ENCODE measurements around the gene REM2.
A peak's percentile ranks its signal among the peaks of the same experiment; 100 is the strongest.
"Not testable (repeated sequence)": the region's sequence is repeated elsewhere in the genome, so short reads cannot be mapped to it uniquely, and the experiment has no call there.

The REM2 gene

DNA sequence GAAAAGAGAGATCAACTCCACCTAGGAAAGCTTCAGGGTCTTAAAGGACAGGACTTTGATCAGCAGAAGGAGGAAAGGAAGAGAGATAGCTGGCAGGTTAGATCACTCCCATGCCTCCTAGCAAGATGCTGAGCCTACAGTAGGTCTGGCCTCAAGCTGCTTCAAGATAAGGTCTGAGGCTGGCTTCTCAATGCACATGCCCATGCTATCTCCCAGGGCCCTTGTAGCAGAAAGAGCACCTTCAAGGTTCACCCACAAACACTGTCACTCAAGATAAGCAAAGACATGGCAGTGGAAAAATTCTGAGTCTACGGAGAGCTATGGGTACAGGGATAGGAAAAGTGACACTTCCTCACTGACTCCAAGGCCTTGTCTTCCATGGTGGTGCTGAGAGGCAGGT, 14.3 kb downstream of the REM2 start:
- DNase-seq (ENCODE audit: low spot score), result peak; percentile 81

DNA sequence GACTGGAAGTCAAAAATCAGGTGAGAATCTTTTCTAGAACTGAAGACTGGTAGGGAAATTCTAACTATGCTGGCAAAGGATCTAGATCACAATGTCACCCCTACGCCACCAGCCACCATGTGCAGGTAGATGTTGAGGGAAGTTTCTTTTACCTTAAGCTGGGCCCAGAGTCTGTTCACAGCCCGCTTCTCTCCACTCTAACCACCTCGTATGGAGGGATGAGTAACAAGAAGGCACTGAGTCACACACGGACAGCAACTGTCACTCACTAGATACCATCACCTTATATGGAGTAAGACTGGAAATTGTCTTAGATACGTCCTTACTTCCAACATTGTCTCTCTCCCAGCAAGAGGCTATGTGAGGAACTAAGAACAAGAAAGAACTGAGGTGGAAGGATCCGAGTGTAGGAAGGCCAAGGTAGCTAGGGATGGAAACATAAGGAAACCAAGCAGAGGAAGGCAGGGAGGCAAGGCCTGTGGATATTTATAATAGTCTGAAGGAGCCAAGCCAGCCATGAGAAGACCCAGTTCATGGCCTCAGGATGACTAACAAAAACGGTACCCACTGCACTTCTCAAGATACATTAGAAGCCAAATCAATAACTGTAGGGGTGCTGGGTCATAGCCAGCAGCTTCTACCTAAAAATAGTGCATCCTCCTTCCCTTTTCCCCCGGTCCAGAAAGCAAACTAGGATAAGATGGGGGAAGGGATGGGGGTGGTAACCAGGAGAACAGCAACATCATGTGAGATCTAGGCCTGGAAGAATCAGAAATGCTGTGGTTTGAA, 15.5 kb downstream of the REM2 start:
- DNase-seq (ENCODE audit: low spot score), result peak; percentile 67

DNA sequence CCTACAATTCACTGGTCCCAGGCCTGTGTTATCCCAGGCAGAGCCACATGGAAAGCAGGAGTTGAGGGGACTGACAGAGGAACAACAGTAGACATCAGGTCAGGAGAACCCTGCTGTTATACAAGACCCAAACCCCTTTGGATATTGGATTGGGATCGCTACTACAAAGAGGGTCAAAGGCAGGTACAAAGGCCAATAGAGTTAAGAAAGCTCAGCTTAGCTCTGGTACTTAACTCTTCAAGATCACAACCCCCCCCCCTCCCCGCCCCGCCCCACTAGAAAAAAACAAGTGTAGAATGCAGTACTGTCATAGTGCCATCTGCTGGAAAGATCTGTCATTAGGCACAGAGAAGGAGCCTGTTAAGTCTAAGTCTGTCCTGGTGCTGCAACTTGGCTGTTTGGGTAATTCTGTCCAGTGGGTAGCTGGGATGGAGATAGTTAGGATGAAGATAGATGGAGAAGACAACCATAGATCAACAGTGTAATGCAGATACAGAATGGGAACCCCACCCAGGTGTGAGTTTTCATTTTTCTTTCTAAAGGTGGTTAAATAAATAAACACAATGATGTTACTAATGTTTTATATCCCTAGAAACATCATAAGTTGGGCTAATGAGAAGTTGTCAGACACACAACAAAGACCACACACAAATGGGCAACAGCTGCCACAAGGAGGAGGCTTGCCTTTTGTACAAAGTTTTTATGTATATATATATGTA, 17.2 kb downstream of the REM2 start:
- DNase-seq (ENCODE audit: low spot score), result peak; percentile 92

DNA sequence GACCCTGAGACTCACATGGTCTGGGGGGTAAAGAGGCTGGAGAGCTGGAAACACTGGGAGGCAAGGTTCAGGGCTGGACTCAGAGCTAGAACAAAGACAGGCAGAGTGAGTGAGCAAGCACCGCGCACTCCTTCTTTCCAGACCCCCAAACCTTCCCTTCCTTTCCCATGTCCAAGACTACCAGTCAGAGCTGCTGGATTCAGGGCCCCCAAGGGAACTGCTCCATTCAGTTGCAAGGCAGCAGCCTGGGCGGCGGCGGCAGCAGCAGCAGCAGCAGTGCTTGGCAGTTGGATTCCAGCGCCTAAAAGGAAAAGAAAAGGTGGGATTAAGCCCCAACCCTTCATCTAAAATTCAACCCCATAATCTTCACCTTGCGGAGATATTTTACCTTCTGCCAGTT, 18.8 kb downstream of the REM2 start:
- no peak for DNase-seq (ENCODE audit: low spot score)

DNA sequence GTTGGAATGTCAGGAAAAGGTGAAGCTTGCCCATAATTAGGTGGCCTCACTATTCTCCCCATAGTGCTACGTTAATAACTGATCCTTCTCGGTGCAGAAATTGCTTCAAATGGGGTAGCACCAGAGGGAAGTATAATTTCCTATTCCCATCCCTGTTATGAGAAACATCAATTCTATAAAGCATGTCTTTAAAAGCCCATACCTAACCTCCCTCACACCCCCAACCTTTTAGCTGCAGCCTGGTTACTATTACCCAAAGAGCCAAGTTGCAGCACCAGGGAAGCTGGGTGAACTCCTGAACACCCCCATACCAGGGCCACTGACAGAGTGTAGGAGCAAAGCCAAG, 20.7 kb downstream of the REM2 start:
- DNase-seq (ENCODE audit: low spot score), result no peak

DNA sequence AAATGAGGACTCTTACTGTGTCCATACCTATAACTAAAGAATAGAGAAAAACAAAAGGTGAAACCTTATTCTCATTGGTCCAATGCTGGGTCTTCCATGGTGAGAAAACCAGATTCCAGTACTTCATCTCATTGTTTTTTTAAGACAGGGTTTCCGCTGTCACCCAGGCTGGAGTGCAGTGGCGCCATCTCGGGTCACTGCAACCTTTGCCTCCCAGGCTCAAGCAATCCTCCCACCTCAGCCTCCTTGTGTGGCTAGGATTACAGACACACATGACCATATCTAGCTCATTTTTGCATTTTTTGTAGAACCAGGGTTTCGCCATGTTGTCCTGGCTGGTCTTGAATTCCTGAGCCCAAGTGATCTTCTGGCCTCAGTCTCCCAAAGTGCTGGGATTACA, 22.6 kb downstream of the REM2 start:
- no peak for DNase-seq (ENCODE audit: low spot score)

DNA sequence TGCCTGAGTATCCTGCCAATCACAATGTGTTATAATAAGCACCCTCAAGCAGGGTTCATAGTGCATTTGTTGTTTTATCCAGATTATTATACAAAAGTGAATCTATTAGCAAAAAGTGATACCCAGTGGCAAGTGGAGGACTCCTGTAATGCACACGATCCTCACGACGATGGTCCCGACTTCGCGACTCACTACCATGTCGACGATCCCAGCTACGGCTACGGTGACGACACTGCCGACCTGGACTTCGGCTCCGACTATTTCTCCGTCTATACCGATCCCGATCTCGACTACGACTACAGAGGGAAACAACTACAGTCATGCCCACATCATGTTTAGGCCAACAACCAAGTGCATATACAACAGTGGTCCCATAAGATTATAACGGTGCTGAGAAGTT, 23.1 kb downstream of the REM2 start:
- DNase-seq (ENCODE audit: low spot score), result no peak

DNA sequence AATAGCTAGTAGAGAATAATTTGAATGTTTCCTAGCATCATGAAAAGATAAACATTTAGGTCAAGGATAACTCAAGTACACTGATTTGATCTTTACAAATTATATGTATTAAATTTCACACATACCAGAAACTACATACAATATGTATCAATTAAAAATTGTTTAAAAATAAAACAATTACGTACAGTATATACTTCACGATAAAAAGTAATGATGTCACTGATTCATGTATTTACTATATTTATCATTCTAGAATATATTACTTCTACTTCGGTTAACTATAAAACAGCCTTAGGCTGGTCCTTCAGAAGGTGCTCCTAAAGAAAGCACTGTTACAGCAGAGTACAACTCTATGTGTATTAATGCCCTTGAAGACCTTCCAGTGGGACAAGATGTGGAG, 24.4 kb downstream of the REM2 start:
- DNase-seq (ENCODE audit: low spot score), result no peak

DNA sequence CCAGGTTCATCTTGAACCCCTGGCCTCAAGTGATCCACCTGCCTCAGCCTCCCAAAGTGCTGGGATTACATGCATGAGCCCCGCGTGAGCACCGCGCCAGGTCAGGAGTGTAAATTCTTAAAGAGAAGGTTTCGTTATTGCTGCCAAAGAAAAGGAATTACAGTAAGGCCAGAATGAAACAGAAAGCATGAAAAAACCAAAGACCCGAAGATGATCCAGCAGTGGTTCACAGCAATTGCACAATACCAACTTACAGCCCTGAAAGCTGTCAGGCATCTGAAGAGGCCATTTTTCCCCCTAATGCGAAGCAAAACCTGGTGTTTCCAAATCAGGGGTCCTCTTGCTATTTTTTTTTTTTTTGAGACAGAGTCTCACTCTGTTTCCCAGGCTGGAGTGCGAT, 25.6 kb downstream of the REM2 start:
- DNase-seq (ENCODE audit: low spot score), result no peak

DNA sequence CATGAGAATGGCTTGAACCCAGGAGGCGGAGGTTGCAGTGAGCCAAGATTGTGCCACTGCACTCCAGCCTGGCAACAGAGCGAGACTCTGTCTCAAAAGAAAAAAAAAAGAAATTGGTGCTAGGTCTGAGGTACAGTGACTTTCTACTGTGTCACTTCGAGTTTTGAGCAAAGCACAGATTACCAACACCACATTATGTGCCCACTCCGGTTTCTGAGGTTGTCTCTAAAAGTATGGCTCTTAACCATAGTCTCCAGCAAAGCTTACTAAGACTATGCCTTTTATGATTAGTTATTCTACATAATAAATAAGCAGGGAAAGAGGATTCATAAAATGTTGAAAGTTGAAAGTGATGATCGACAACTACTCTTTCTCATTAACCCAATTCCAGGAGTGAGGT, 27.9 kb downstream of the REM2 start:
- DNase-seq (ENCODE audit: low spot score), result no peak

DNA sequence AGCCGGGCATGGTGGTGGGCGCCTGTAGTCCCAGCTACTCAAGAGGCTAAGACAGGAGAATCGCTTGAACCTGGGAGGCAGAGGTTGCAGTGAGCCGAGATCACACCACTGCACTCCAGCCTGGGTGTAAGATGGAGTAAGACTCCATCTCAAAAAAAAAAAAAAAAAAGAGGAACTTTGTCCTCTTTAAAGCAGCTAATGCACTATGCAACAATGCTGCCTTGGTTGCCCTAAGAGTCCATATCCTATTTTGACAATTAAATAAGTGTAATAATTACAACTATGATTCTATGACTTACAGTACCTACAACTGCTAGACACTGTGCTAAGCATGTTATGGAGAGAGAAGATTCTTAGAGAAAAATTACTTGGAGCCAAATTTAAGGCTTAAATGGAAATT, 31.8 kb downstream of the REM2 start:
- DNase-seq (ENCODE audit: low spot score), result not testable (repeated sequence)

DNA sequence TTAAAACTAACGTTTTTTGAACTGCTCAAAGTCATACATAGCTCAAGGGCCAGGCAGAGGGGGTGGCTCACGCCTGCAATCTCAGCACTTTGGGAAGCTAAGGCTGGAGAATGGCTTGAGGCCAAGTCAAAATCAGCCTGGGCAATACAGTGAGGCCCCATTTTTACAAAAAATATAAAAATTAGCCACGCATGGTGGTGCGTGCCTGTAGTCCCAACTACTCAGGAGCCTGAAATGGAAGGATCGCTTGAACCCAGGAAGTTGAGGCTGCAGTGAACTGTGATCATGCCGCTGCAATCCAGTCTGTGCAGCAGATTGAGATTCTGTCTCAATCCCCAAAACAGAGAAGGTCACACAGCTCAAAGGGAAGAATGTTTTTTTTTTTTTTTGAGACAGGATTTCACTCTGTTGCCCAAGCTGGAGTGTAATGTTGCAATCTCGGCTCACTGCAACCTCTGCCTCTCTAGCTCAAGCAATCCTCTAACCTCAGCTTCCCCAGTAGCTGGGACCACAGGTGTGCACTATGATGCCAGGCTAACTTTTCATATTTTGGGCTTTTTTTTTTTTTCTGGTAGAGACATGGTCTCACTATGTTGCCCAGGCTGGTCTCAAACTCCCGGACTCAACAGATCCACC, 33.0 kb downstream of the REM2 start:
- no peak for DNase-seq (ENCODE audit: low spot score)

DNA sequence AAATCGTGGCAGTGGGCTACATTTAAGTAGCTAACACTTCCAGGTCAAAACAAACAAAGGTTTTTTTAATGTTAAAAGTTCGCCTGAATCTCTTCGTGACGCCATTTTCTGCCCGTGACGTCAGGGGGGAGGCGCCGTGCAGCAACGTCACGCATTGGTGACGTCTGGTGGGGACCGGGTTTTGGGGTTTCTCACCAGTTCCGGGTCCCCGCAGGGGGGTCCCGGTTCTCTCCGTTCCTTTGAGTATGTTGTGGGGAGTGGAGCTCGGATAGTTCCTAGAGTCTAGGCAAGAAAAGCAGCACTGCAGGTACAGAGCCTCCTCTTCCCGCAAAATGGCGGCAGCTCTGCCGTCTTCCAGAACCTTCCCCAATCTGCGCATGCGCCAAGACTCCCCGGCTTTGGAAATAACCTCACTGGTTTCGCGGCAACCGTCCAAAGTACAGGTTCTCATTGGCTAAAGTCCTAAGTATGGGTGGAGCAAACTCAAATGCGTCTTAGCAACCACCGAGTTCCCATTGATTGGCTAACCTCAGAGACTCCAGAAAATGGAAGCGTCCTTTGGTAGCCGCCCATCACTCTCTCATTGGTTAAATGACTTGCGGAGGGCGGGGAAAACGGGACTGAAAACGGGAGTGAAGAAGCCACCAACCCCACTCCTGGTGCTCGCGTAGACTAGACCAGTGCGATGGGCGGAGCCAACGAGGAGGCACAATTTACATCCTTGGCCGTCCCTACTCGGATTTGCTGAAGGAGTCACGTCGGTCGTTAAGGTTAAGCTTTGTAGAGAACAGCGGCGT, 36.0 kb downstream of the REM2 start, which contains the start of gene RBM23:
RBM23 (minus strand) TSS at position 346 of the 797 bp plus-strand sequence.
- DNase-seq (ENCODE audit: low spot score), result peak; percentile 100

DNA sequence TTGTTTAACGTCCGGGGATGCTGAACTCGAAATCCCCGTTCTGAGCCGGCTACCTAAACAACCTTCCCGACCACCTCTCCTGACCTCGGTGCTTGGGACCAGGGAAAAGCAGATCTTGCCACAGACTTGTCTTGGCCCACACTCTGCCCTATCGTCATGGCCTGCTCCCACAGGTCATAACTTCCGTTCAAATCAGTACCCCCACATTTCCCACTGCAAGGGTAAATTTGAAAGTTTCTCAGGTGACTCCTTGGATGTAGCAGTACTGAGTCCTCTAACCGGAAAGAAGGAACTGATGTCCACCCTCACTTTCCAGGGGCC, 36.5 kb downstream of the REM2 start:
- no peak for DNase-seq (ENCODE audit: low spot score)

DNA sequence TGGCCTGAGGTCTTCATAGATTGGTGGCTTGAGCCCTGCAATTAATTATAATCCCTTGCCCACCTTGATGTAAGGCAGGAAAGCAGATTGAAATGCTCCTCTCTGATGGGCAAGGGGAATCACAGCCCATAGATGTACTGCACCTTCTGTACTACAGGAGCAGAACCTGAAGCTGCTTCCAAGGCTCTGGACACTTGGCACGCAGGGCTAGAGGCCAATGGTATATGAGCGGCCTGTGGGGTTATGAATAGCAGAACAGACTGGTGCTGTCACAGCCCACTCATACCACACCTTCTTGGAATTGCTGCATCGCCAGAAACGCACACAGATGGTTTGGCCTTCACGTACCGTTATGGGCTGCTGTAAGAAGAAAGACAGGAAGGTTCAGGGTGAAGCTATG, 37.7 kb downstream of the REM2 start:
- no peak for DNase-seq (ENCODE audit: low spot score)

DNA sequence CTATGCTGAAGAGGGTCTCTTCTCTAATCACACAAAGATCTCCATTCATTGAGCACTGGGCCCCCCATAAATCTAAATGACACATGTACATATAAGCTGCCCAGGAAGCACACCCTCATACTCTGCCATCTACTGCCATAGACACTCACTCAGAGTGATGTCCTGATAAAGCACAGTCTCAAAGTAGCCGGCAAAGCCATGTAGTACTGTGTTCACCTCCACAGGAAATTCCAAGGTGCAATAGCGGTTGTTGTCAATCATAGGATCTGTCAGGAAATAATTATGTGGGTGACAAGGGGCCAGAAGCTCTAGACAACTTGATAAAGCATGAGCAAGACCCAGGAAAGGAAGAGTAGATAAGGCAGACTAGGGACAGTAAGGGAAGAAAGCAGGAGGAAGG, 39.3 kb downstream of the REM2 start:
- DNase-seq (ENCODE audit: low spot score), result no peak

DNA sequence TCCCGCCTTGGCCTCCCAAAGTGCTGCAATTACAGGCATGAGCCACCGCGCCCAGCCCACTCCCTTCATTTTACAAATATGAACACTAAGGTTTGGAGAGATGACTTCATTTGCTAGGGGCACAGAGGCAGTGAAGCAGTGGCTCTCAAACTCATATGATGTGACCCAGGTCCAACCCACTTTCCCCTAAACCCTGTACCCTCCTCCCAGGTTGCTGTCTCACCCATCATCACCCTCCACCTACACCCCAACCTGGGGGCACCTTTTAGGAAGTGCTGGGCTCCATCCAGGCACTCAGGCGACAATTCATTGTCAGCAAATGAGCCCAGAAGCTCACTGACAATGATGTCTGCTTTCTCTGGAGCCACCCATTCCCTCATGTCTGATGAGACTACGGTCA, 40.7 kb downstream of the REM2 start:
- no peak for DNase-seq (ENCODE audit: low spot score)

DNA sequence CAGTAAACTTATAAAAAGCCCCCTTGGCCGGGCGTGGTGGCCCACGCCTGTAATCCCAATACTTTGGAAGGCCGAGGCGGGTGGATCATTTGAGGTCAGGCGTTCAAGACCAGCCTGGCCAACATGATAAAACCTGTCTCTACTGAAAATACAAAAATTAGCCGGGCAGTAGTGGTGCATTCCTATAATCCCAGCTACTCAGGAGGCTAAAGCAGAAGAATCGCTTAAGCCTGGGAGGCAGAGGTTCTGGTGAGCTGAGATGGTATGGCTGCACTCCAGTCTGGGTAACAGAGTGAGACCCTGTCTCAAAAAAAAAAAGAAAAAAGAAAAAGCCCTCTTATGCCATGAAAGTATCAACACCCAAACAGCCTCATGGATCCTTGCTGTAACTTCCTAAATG, 42.5 kb downstream of the REM2 start:
- DNase-seq (ENCODE audit: low spot score), result no peak

DNA sequence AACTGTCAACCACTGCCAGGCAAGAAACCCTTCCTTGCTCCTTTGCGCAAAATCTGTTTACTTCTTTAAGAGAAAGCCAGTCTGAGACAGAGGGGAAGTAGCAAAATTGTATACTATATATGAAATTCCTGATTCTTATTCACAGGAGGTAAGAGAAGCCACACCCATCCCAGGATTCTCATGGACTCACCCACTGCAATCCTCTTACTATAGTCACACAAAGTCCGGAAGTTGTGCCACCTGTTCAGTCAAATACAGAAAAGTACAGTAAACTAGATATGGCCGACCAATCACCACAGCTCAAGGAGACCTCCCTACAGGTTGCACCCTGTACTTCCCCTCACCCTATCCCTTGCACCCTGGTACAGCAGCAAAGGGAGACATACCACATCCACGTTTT, 43.3 kb downstream of the REM2 start:
- no peak for DNase-seq (ENCODE audit: low spot score)

DNA sequence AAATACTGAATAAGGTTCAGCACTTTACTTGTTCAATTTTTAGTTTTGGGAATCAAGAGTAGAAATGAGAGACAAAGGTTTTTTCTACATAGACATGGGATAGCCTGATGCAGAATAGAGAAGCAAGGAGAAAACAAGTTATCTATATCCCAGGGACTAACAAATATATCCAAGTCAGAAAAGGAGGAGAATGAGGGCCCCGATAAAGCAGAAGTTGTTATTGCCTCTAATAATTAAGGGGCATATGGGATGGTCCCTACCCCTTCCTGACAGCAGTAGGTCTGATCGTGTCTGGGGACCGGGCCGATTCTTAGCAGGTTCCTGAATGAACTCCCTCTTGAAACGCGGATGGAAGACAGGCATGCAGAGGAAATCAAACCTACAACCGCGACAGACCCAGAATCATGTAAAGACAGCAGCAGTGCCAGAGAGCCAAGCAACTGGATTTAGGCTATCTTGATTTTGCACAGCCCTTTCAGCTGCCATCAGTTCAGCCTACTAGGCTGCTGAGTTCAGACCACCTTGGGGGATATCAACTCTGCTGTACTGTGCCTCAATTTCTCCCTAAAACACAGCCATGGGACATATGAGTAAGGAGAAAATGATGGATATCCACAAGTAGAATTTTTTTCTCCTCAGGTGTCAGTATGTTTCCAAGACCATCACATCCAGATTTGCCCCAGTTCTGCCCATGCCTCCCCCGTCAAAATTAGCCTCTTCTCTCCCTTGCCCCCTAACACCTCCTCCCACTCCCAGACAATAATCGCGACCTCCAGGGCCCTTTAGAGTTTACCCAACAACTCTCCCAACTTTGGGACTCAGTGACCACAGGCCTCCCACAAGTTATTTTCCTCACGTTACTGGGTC, 45.4 kb downstream of the REM2 start:
- DNase-seq (ENCODE audit: low spot score), result peak; percentile 31

DNA sequence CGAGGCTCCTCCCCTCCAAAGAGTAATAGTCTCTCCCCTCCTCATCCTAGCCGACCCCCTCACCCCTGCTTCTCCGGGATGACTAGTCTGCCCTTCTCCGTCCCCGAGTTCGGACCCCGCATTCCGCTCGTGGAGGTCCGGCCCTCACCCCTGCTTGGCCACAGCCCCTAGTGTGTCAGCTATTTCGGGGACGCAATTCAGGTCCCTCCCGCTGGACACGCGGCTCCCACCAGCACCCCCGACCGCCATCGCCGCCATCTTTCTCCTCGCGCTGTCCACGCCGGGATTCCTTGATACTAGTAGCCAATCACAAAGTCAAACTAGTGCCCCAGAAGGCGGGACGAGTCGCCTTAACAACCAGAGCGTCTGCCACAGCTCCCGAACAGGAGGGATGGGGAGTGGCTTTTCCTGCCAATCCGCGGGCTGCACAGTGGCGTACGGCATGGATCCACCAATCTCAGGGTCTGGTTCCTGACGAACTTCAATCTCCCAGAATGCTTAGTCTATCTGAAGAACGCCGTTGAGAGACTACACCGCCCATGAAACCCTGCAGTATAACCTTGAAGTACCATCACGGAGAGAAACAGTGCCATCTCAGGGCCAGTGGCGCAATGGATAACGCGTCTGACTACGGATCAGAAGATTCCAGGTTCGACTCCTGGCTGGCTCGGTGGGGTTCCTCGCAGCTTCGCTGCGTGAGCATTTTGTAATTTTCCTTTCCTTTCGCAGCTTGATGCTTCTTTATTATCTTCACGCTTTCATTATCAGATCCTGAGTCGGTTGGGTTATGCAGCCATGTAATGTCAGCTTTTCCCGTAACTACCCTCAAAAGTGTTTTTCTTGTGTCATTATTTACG, 46.3 kb downstream of the REM2 start, which contains the start of gene PRMT5:
PRMT5 (minus strand) TSS at position 273 of the 857 bp plus-strand sequence; CDS start at position 258, 15 bp downstream.
- peak; percentile 99 for DNase-seq (ENCODE audit: low spot score)
